ENCODE data around the gene PROKR1.

DNA sequence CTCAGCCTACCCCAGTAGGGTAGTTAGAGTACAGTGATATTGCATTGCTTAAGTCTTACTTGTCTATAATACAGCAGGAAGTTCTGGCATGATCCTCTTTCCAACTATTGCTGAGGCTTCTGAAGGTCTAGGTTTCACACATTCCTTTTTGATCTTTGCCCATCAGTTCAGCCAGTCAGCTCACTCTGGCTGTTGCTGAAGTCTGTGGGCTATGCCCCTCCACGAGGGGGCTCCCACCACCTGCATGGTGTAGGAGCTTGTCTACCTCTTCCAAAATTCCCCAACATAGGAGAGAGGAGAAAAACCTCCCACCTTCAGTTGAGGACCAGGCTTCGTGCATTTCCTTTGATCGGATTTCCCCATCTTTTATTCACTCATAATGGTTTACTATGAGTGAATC is 26.3 kb downstream of the PROKR1 start:
- TF ChIP-seq, protein P1, sequence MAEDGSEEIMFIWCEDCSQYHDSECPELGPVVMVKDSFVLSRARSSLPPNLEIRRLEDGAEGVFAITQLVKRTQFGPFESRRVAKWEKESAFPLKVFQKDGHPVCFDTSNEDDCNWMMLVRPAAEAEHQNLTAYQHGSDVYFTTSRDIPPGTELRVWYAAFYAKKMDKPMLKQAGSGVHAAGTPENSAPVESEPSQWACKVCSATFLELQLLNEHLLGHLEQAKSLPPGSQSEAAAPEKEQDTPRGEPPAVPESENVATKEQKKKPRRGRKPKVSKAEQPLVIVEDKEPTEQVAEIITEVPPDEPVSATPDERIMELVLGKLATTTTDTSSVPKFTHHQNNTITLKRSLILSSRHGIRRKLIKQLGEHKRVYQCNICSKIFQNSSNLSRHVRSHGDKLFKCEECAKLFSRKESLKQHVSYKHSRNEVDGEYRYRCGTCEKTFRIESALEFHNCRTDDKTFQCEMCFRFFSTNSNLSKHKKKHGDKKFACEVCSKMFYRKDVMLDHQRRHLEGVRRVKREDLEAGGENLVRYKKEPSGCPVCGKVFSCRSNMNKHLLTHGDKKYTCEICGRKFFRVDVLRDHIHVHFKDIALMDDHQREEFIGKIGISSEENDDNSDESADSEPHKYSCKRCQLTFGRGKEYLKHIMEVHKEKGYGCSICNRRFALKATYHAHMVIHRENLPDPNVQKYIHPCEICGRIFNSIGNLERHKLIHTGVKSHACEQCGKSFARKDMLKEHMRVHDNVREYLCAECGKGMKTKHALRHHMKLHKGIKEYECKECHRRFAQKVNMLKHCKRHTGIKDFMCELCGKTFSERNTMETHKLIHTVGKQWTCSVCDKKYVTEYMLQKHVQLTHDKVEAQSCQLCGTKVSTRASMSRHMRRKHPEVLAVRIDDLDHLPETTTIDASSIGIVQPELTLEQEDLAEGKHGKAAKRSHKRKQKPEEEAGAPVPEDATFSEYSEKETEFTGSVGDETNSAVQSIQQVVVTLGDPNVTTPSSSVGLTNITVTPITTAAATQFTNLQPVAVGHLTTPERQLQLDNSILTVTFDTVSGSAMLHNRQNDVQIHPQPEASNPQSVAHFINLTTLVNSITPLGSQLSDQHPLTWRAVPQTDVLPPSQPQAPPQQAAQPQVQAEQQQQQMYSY (CRISPR knock-in tag; IDR thresholded peaks at IDR 0.05), result no peak
- TF ChIP-seq, protein P2, sequence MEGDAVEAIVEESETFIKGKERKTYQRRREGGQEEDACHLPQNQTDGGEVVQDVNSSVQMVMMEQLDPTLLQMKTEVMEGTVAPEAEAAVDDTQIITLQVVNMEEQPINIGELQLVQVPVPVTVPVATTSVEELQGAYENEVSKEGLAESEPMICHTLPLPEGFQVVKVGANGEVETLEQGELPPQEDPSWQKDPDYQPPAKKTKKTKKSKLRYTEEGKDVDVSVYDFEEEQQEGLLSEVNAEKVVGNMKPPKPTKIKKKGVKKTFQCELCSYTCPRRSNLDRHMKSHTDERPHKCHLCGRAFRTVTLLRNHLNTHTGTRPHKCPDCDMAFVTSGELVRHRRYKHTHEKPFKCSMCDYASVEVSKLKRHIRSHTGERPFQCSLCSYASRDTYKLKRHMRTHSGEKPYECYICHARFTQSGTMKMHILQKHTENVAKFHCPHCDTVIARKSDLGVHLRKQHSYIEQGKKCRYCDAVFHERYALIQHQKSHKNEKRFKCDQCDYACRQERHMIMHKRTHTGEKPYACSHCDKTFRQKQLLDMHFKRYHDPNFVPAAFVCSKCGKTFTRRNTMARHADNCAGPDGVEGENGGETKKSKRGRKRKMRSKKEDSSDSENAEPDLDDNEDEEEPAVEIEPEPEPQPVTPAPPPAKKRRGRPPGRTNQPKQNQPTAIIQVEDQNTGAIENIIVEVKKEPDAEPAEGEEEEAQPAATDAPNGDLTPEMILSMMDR (IDR thresholded peaks at IDR 0.05), result no peak
- TF ChIP-seq, protein P3, sequence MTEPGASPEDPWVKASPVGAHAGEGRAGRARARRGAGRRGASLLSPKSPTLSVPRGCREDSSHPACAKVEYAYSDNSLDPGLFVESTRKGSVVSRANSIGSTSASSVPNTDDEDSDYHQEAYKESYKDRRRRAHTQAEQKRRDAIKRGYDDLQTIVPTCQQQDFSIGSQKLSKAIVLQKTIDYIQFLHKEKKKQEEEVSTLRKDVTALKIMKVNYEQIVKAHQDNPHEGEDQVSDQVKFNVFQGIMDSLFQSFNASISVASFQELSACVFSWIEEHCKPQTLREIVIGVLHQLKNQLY (CRISPR knock-in tag; IDR thresholded peaks at IDR 0.05), result no peak
- TF ChIP-seq TEAD4 (CRISPR knock-in tag; IDR thresholded peaks at IDR 0.05) (no peak), FOXJ3 (CRISPR knock-in tag; IDR thresholded peaks at IDR 0.05; ENCODE audit: borderline replicate concordance) (no peak), TCF7 (CRISPR knock-in tag; IDR thresholded peaks at IDR 0.05; ENCODE audit: low read depth) (no peak), GABPB1 (CRISPR knock-in tag; IDR thresholded peaks at IDR 0.05) (no peak)
- TF ChIP-seq, protein P4, sequence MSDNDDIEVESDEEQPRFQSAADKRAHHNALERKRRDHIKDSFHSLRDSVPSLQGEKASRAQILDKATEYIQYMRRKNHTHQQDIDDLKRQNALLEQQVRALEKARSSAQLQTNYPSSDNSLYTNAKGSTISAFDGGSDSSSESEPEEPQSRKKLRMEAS (CRISPR knock-in tag; IDR thresholded peaks at IDR 0.05), result no peak
- TF ChIP-seq, protein P5, sequence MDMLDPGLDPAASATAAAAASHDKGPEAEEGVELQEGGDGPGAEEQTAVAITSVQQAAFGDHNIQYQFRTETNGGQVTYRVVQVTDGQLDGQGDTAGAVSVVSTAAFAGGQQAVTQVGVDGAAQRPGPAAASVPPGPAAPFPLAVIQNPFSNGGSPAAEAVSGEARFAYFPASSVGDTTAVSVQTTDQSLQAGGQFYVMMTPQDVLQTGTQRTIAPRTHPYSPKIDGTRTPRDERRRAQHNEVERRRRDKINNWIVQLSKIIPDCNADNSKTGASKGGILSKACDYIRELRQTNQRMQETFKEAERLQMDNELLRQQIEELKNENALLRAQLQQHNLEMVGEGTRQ (CRISPR knock-in tag; IDR thresholded peaks at IDR 0.05), result no peak

Data from WTC11 (cell line).